SJCRH30 (cell line): ENCODE data around the gene RAPGEF2. TPM values are rescaled to one million over a fixed set of nuclear protein-coding genes. Genes with fewer than 3 reads are reported as not detected.
A peak's percentile ranks its signal among the peaks of the same experiment; 100 is the strongest.

Experiments
- DNase-seq, 2 experiments: peaks; one replicate each; pipeline ENCODE4 v3.0.0-alpha.2; 2015 to 2020
- H3K27ac ChIP-seq: fragments of 250-450 bp; sonication (Bioruptor Pico); 2 replicates; pipeline ENCODE4 v1.5.1; 2020; ENCODE audit warnings: mild to moderate bottlenecking, moderate library complexity
- H3K27me3 ChIP-seq: fragments of 250-450 bp; sonication (Bioruptor Pico); 2 replicates; pipeline ENCODE4 v1.5.1; 2020; ENCODE audit warnings: mild to moderate bottlenecking, moderate library complexity
- H3K36me3 ChIP-seq: fragments of 250-450 bp; sonication (Bioruptor Pico); 2 replicates; pipeline ENCODE4 v1.5.1; 2020; ENCODE audit warnings: mild to moderate bottlenecking, moderate library complexity
- H3K4me1 ChIP-seq: fragments of 250-450 bp; sonication (Bioruptor Pico); 2 replicates; pipeline ENCODE4 v1.5.1; 2020; ENCODE audit warnings: mild to moderate bottlenecking, moderate library complexity
- H3K4me3 ChIP-seq: fragments of 250-450 bp; sonication (Bioruptor Pico); 2 replicates; pipeline ENCODE4 v1.5.1; 2020; ENCODE audit warnings: mild to moderate bottlenecking, moderate library complexity
- H3K9me3 ChIP-seq: fragments of 250-450 bp; sonication (Bioruptor Pico); replicated peaks from 2 replicates; pipeline ENCODE4 v1.5.1; 2020; ENCODE audit warnings: mild to moderate bottlenecking, moderate library complexity
- total RNA-seq: library from RNA; depleted of rRNA; stranded (reverse); fragments of >200 nt; shearing (Covaris generic); gene quantifications from 2 replicates; pipeline ENCODE4 v1.2.3, GENCODE V29; 2014

The RAPGEF2 gene
- total RNA-seq, 1 experiment from 2014 or later, result 17.9 TPM

GRCh38 chr4:159282944-159283343 is 180.1 kb downstream of the RAPGEF2 start:
- peaks cover 6% of the 10 kb centered on the region; the same call in 1 of the 2 replicates for H3K4me1 ChIP-seq
- DNase-seq, result no peak
- no peaks in the 10 kb centered on the region for H3K36me3 ChIP-seq
- no peaks in the 10 kb centered on the region for H3K9me3 ChIP-seq
- H3K4me3 ChIP-seq, result no peak overlapping the region
- H3K27me3 ChIP-seq, result no peaks in the 10 kb centered on the region
- no peak overlapping the region for H3K27ac ChIP-seq

GRCh38 chr4:159283696-159284095 is 180.8 kb downstream of the RAPGEF2 start:
- Histone ChIP-seq H3K9me3 (no peaks in the 10 kb centered on the region), H3K36me3 (no peaks in the 10 kb centered on the region), H3K4me1 (peaks cover 6% of the 10 kb centered on the region; the same call in 1 of the 2 replicates), H3K4me3 (no peak overlapping the region), H3K27me3 (no peaks in the 10 kb centered on the region), H3K27ac (no peak overlapping the region)
- peak; percentile 2 to 5 for DNase-seq

GRCh38 chr4:159284113-159284512 is 181.2 kb downstream of the RAPGEF2 start:
- peaks cover 6% of the 10 kb centered on the region; the same call in 1 of the 2 replicates for H3K4me1 ChIP-seq
- no peaks in the 10 kb centered on the region for H3K9me3 ChIP-seq
- no peak overlapping the region for H3K4me3 ChIP-seq
- no peak overlapping the region for H3K27ac ChIP-seq
- H3K27me3 ChIP-seq, result no peaks in the 10 kb centered on the region
- no peak for DNase-seq
- H3K36me3 ChIP-seq, result no peaks in the 10 kb centered on the region

GRCh38 chr4:159284733-159285132 is 181.9 kb downstream of the RAPGEF2 start:
- H3K4me3 ChIP-seq, result no peak overlapping the region
- no peak overlapping the region for H3K27ac ChIP-seq
- H3K27me3 ChIP-seq, result no peaks in the 10 kb centered on the region
- DNase-seq, result no peak
- H3K4me1 ChIP-seq, result peaks cover 6% of the 10 kb centered on the region; the same call in 1 of the 2 replicates
- H3K9me3 ChIP-seq, result no peaks in the 10 kb centered on the region
- H3K36me3 ChIP-seq, result no peaks in the 10 kb centered on the region

- Histone ChIP-seq H3K27ac (no peak overlapping the region), H3K4me1 (peaks cover 6% of the 10 kb centered on the region; the same call in 1 of the 2 replicates), H3K4me3 (no peak overlapping the region), H3K36me3 (no peaks in the 10 kb centered on the region), H3K27me3 (no peaks in the 10 kb centered on the region), H3K9me3 (no peaks in the 10 kb centered on the region)
- DNase-seq, result no peak
Measured at GRCh38 chr4:159287767-159288166, 184.9 kb downstream of the RAPGEF2 start.

GRCh38 chr4:159289682-159290081 is 186.8 kb downstream of the RAPGEF2 start:
- Histone ChIP-seq H3K9me3 (no peaks in the 10 kb centered on the region), H3K36me3 (no peaks in the 10 kb centered on the region), H3K27ac (no peak overlapping the region), H3K4me1 (no peaks in the 10 kb centered on the region), H3K27me3 (no peaks in the 10 kb centered on the region), H3K4me3 (no peak overlapping the region)
- no peak for DNase-seq

- no peaks in the 10 kb centered on the region for H3K4me1 ChIP-seq
- H3K27me3 ChIP-seq, result no peaks in the 10 kb centered on the region
- no peaks in the 10 kb centered on the region for H3K36me3 ChIP-seq
- no peaks in the 10 kb centered on the region for H3K9me3 ChIP-seq
- no peak for DNase-seq
- no peak overlapping the region for H3K27ac ChIP-seq
- no peak overlapping the region for H3K4me3 ChIP-seq
Measured at GRCh38 chr4:159290321-159291030, 187.6 kb downstream of the RAPGEF2 start.

GRCh38 chr4:159291176-159291575 is 188.3 kb downstream of the RAPGEF2 start:
- no peak for DNase-seq
- Histone ChIP-seq H3K4me1 (no peaks in the 10 kb centered on the region), H3K9me3 (no peaks in the 10 kb centered on the region), H3K4me3 (no peak overlapping the region), H3K27ac (no peak overlapping the region), H3K36me3 (no peaks in the 10 kb centered on the region), H3K27me3 (no peaks in the 10 kb centered on the region)

GRCh38 chr4:159292137-159292896 is 189.4 kb downstream of the RAPGEF2 start:
- no peaks in the 10 kb centered on the region for H3K36me3 ChIP-seq
- H3K4me3 ChIP-seq, result no peak overlapping the region
- no peak overlapping the region for H3K27ac ChIP-seq
- no peak for DNase-seq
- H3K27me3 ChIP-seq, result no peaks in the 10 kb centered on the region
- no peaks in the 10 kb centered on the region for H3K9me3 ChIP-seq
- no peaks in the 10 kb centered on the region for H3K4me1 ChIP-seq

- Histone ChIP-seq H3K27me3 (no peaks in the 10 kb centered on the region), H3K27ac (no peak overlapping the region), H3K4me1 (no peaks in the 10 kb centered on the region), H3K4me3 (no peak overlapping the region), H3K36me3 (no peaks in the 10 kb centered on the region), H3K9me3 (no peaks in the 10 kb centered on the region)
- DNase-seq, result no peak
Measured at GRCh38 chr4:159293811-159294515, 191.1 kb downstream of the RAPGEF2 start.

- H3K4me3 ChIP-seq, result no peak overlapping the region
- no peak overlapping the region for H3K27ac ChIP-seq
- no peaks in the 10 kb centered on the region for H3K9me3 ChIP-seq
- no peaks in the 10 kb centered on the region for H3K36me3 ChIP-seq
- no peaks in the 10 kb centered on the region for H3K4me1 ChIP-seq
- H3K27me3 ChIP-seq, result no peaks in the 10 kb centered on the region
- no peak for DNase-seq
Measured at GRCh38 chr4:159296061-159296460, 193.2 kb downstream of the RAPGEF2 start.

GRCh38 chr4:159297091-159297490 is 194.2 kb downstream of the RAPGEF2 start:
- H3K27ac ChIP-seq, result no peak overlapping the region

GRCh38 chr4:159298502-159298901 is 195.6 kb downstream of the RAPGEF2 start:
- H3K4me1 ChIP-seq, result no peaks in the 10 kb centered on the region
- peak in 1 of 2 experiments; percentile 0 for DNase-seq
- H3K4me3 ChIP-seq, result no peak overlapping the region
- no peaks in the 10 kb centered on the region for H3K36me3 ChIP-seq
- no peak overlapping the region for H3K27ac ChIP-seq
- H3K27me3 ChIP-seq, result no peaks in the 10 kb centered on the region
- H3K9me3 ChIP-seq, result no peaks in the 10 kb centered on the region

More at GRCh38 chr4:159297091-159297490, 194.2 kb downstream of the RAPGEF2 start:
- Histone ChIP-seq H3K4me3 (no peak overlapping the region), H3K27me3 (no peaks in the 10 kb centered on the region), H3K36me3 (no peaks in the 10 kb centered on the region), H3K9me3 (no peaks in the 10 kb centered on the region), H3K4me1 (no peaks in the 10 kb centered on the region)
- DNase-seq, result no peak

GRCh38 chr4:159303435-159303834 is 200.6 kb downstream of the RAPGEF2 start:
- no peak for DNase-seq
- H3K27ac ChIP-seq, result no peak overlapping the region
- H3K4me1 ChIP-seq, result no peaks in the 10 kb centered on the region
- H3K27me3 ChIP-seq, result no peaks in the 10 kb centered on the region
- H3K9me3 ChIP-seq, result no peaks in the 10 kb centered on the region
- H3K4me3 ChIP-seq, result no peak overlapping the region
- no peaks in the 10 kb centered on the region for H3K36me3 ChIP-seq

- Histone ChIP-seq H3K4me3 (no peak overlapping the region), H3K9me3 (no peaks in the 10 kb centered on the region), H3K36me3 (no peaks in the 10 kb centered on the region), H3K27ac (no peak overlapping the region), H3K27me3 (no peaks in the 10 kb centered on the region), H3K4me1 (no peaks in the 10 kb centered on the region)
- no peak for DNase-seq
Measured at GRCh38 chr4:159305129-159305528, 202.2 kb downstream of the RAPGEF2 start.
